Measurements from ENCODE around the gene SCNM1.

- TF ChIP-seq POLR2A (IDR thresholded peaks at IDR 0.05; ENCODE audit: low read depth, low read length) = no peak
- TF ChIP-seq POLR2AphosphoS5 (IDR thresholded peaks at IDR 0.05; ENCODE audit: low read depth, low read length) = no peak
Observed at GRCh38 chr1:151145304-151146071, 20.5 kb upstream of the SCNM1 start.

Data from GM12891 (cell line).